NCI-H2029 treated with DMSO at 0.1 percent for 48 hours (cell line): ENCODE data around the gene IKZF1.

Experiments used
- DNase-seq: peaks from one replicate; lab custom pipeline; 2025; lab: John Stamatoyannopoulos, UW

Gene IKZF1

DNA sequence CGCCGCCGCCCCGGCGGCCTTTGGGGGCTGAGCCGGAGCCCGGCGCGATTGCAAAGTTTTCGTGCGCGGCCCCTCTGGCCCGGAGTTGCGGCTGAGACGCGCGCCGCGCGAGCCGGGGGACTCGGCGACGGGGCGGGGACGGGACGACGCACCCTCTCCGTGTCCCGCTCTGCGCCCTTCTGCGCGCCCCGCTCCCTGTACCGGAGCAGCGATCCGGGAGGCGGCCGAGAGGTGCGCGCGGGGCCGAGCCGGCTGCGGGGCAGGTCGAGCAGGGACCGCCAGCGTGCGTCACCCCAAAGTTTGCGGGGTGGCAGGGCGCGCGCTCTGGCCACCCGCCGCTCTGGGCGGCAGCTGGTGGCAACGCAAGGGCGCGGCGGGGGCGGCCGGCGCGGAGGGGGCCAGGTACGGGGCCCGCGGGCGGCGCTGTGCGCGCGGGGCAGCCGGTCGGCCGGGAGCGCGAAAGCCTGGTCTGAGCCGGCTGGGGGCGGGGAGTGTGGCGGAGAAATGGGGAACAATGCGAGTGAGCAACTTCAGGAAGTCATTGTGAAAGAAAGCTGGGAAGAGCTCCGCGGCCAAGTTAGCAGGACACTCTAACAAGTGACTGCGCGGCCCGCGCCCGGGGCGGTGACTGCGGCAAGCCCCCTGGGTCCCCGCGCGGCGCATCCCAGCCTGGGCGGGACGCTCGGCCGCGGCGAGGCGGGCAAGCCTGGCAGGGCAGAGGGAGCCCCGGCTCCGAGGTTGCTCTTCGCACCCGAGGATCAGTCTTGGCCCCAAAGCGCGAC, at the start of gene IKZF1:
IKZF1 (plus strand) TSS at position 588 of the 782 bp plus-strand sequence. CDS start 14,346 bp downstream, outside the sequence.
- DNase-seq = no peak

- DNase-seq = no peak
Observed at GRCh38 chr7:50261593-50261992, 42.9 kb upstream of the IKZF1 start.

- DNase-seq = no peak
Observed at GRCh38 chr7:50262446-50262845, 42.1 kb upstream of the IKZF1 start.

DNA sequence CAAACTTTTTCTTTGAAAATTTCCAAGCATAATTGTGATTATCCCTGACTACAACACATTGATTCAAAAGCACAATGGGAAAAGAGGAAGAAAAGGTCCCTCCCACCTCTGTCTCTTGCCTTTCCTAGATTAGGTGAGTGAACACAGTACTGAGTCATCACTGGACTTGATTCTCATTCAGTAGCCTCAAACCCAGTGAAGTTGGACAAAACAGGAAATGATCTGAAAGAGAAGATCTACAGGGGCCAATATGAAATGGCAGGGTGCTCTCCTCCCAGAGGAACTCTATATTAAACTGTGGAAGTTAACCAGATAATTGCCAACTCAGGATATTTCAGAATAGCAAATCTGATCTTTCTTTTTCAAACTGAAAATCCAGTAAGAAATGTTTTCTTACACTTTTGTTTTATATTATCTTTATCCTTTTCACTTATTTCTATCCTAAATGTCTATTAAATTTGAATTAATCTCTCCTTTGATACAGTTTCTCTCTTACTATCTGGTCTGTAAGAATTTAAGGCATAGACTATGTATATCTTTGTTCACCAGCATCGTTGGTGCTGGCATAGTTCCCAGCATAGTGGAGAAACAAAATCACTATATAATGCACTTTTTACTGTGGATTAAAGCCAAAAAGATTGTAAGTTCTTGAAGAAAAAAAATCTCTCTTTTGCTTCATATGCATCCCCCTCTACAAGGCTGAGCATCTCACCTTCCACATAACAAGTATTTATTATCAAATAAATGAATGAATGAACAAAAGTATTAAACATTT, 41.4 kb upstream of the IKZF1 start:
- DNase-seq = no peak

DNA sequence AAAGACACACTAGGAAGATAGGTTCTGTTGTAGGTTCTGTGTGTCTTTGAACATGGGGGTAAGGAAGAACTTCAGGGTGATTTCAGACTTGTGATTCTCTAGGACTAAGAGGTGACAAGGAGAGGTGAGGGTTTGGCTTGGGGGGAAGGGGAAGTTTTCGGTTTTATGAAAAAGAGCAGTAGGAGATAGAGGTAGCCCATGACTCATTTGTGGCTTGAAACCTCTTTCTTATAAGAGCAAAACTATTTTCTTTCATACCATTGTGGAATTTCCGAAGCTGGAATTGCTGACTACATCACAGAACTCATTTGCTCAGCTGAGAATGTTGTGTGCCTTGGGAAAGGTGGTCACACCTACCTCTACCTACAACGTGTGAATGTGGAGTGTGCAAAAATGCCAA, 39.6 kb upstream of the IKZF1 start:
- DNase-seq = no peak

- no peak for DNase-seq
Observed at GRCh38 chr7:50265968-50266634, 38.4 kb upstream of the IKZF1 start.

DNA sequence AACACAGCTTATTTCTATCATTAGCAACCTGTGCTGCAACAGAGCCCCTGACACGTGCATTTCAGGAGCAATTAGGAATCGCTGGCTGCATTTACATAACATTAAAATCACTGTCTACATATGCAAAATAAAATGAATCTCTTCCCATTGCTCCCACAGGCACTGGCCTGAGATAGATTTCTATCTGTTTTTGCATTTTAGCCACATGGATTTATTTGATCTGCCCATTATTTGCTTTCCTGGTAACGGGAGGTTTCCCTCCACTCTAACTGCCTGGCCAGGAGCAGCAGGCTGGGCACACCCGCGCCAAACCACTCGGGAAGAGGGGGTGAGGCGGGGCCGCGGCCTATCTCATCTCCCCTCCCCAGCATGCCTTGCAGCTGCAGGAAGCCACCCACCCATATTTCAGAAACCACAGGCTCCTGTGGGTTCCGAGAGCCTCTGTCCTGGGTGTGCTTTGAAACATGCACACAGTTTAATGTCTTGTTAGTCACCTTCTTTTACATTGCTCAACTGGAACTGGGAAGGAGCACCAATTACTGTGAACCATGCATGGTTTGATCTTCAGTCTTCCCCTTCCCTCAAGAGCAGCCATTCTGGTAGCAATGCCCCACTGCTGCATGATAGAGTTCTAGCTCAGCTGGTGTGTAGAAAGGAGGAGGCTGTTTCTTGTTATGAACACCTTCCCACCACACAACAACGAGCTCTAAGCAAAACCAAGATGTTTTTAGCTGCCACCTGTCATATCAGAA, 37.7 kb upstream of the IKZF1 start:
- DNase-seq = no peak

DNA sequence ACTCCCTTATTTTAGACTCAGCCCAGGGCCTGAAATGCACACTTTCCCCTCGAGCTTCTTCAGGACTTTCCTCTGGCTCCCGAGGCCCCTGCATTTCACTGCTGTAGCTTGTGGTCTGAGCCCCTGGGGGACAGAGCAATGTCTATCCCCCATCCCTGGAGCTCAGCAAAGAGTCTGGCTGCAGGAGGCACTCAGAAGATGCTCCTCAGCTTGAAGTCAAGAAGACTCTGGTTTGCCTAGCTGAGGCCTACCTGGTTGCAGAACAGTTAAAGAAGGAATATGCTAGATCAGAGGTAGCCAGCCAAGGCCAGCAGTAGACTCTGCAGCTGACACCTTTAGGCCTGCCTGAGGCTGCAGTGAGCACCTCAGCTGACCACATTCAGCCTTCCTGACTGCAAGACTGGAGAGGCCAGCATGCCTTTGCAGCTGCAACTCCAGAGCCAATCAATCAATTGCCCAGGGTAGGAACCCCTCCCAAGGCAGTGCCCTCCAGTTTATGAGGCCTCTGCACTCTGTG, 36.9 kb upstream of the IKZF1 start:
- DNase-seq = no peak

GRCh38 chr7:50268223-50268622, 36.3 kb upstream of the IKZF1 start:
- DNase-seq = no peak

- DNase-seq = no peak
Observed at GRCh38 chr7:50268990-50269389, 35.5 kb upstream of the IKZF1 start.

- DNase-seq = no peak
Observed at GRCh38 chr7:50270531-50271018, 33.9 kb upstream of the IKZF1 start.

DNA sequence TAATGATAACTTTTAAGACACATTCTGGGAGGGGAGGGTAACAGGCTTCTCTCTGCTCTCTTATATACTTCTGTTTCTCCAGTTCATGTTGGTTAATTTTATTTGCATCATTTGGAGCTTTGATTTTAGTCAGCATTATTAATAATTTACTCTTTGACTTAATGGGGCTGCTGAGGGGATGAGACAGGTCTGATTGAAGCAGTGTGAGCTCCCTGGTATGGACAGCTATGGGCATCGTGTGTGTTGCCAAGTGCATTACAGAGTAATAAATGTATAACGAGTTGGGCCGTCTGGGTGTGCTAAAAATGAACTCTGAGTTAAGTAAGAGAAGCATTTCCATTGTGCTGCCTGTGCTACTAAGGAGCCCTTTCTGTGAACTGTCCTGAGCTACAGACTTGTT, 31.7 kb upstream of the IKZF1 start:
- DNase-seq = no peak

GRCh38 chr7:50273301-50273700, 31.2 kb upstream of the IKZF1 start:
- no peak for DNase-seq

DNA sequence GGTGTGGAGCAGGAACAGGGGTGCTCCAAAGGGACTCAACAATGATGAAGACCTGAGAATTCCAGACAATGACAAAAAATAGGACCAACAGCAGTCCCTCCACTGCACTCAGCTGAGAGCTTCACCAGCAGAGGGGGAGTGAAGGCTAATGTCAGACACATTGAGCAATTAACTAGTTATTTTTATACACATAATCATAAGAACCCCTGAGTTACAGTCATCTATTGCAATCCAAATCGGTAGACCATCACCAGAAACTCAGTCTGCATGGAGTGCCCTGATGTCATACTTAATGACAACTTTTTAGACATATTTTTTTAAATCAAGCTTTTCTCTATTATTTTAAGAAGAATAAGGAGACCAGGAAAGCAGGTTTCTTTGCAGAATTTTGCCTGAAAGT, 30.6 kb upstream of the IKZF1 start:
- no peak for DNase-seq

- no peak for DNase-seq
Observed at GRCh38 chr7:50274361-50274760, 30.2 kb upstream of the IKZF1 start.

DNA sequence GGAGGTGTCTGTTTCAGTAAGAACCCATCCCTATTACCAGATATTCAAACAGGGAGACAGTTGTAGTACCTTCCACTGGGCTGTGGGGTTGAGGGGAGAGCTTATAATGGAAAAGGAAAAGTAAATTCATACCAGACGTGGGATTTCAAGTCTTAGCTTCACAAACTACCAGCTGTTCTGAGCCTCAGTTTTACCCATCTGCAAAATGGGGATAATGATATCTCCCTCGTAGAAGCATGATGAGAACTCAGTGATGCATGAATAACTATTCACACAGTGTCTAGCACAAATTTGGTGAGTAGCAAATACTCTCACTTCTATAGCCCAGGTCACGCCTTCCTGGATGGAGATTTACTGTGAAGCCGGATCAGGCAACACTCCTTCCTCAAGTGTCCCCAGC, 29.1 kb upstream of the IKZF1 start:
- no peak for DNase-seq

DNA sequence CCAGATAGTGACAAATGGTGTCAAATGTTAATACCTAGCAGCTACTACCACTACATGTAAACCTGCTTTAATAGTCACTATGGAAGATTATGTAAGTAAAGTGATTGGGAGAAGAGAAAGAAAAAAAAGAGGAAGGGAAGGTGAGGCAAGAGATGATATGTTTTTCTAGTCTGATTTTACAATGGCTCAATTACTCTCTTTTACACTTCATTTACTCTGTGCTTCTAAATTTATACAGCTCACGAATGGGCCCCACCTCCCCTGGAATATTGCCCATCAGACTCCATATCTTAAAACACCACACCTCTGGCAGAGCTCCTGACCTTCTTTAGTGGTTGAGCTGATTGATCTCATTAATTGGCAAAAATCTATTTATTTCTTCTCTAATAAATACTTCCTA, 28.0 kb upstream of the IKZF1 start:
- DNase-seq = no peak

DNA sequence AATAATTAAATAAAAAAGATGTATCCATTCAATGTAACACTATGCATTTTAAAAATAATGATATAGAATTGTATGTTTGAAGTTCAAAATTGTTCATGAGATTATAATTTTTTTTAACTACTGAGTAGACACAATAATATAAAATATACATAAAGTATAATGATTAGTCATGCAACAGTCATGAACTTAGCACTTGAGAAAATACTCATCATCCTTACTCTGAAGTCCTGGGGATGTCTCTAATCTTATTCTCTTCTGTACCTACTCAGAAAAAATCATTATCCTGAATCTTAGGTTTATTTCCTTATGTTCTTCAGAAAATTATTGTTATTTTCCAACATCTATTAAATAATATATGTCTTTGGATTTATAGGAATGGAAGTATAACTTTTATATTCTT, 26.4 kb upstream of the IKZF1 start:
- no peak for DNase-seq

- DNase-seq = no peak
Observed at GRCh38 chr7:50281680-50282445, 22.7 kb upstream of the IKZF1 start.

DNA sequence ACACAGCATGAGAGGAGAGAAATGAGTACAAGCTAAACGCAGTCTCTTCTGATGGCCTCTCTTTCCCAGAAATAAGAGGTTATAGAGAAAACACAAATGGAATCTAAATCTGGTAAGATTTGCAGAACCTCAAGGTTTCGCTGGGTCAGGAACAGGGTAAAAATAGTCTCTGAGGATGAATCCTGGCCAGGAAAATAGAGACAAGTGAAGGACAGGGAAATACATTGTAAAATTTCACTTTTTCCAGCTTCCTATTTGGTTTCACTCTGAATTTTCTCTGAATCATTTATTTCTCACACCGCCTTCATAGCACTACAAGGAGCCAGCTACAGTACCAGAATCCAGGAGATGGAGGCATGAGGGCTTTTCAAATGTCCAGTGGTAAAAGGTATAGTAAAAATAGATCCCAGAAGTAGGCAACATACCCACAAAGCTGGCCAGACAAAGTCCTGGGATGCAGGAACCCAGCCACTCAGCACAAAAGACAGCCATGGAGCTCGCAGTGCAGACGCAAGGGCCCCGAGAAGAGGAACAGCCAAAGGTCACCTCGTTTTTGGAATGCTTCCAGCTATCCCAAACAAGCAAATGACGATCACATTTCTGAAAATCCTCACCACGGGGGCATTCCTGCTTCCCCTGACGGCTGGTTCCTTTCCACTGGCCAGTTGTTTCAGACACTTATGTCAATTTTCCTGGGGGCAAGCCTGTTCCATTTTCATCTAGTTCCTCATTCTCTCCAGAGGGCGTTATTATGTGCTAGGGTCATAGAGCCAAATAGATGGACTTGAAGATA, 21.5 kb upstream of the IKZF1 start:
- no peak for DNase-seq
